ELR (cell line): ENCODE measurements around the gene PBX3.
A peak's percentile ranks its signal among the peaks of the same experiment; 100 is the strongest.
"Not testable (repeated sequence)": the region's sequence is repeated elsewhere in the genome, so short reads cannot be mapped to it uniquely, and the experiment has no call there.

ENCODE experiments used
- DNase-seq: peaks from one replicate; pipeline ENCODE4 v3.0.0-alpha.2; 2015; ENCODE audit warnings: low read depth

Gene PBX3

GRCh38 chr9:125778538-125779219, 31.5 kb downstream of the PBX3 start:
- DNase-seq = not testable (repeated sequence)

- not testable (repeated sequence) for DNase-seq
These were observed 32.0 kb downstream of the PBX3 start for GRCh38 chr9:125779220-125779565.

GRCh38 chr9:125782718-125783117, 35.5 kb downstream of the PBX3 start:
- DNase-seq = no peak

GRCh38 chr9:125784286-125785049, 37.3 kb downstream of the PBX3 start:
- peak; percentile 18 for DNase-seq

GRCh38 chr9:125785248-125785751, 38.1 kb downstream of the PBX3 start:
- DNase-seq = no peak

- no peak for DNase-seq
These were observed 40.5 kb downstream of the PBX3 start for GRCh38 chr9:125787715-125788114.

- no peak for DNase-seq
These were observed 42.0 kb downstream of the PBX3 start for GRCh38 chr9:125789196-125789595.

- DNase-seq = no peak
These were observed 47.5 kb downstream of the PBX3 start for GRCh38 chr9:125794708-125795107.

GRCh38 chr9:125795970-125796596, 48.9 kb downstream of the PBX3 start:
- no peak for DNase-seq

GRCh38 chr9:125797930-125798329, 50.8 kb downstream of the PBX3 start:
- DNase-seq = no peak

GRCh38 chr9:125803526-125803925, 56.4 kb downstream of the PBX3 start:
- no peak for DNase-seq

GRCh38 chr9:125805057-125805456, 57.9 kb downstream of the PBX3 start:
- peak; percentile 29 for DNase-seq

- DNase-seq = no peak
These were observed 58.4 kb downstream of the PBX3 start for GRCh38 chr9:125805586-125805985.

GRCh38 chr9:125807079-125807478, 59.9 kb downstream of the PBX3 start:
- DNase-seq = peak; percentile 39

- no peak for DNase-seq
These were observed 63.0 kb downstream of the PBX3 start for GRCh38 chr9:125810161-125810560.

GRCh38 chr9:125811002-125811401, 63.8 kb downstream of the PBX3 start:
- no peak for DNase-seq

GRCh38 chr9:125812403-125812802, 65.2 kb downstream of the PBX3 start:
- DNase-seq = no peak

- DNase-seq = peak; percentile 58
These were observed 68.4 kb downstream of the PBX3 start for GRCh38 chr9:125815568-125815967.

GRCh38 chr9:125816321-125816720, 69.1 kb downstream of the PBX3 start:
- no peak for DNase-seq

- DNase-seq = no peak
These were observed 73.1 kb downstream of the PBX3 start for GRCh38 chr9:125820100-125820804.

- DNase-seq = no peak
These were observed 73.9 kb downstream of the PBX3 start for GRCh38 chr9:125821078-125821477.

- DNase-seq = no peak
These were observed 75.0 kb downstream of the PBX3 start for GRCh38 chr9:125822160-125822559.
